NCI-H2081 treated with DMSO at 0.1 percent for 48 hours (cell line): Measurements from ENCODE around the gene SFXN1.

Experiments
- DNase-seq: peaks from one replicate; lab custom pipeline; 2025; lab: John Stamatoyannopoulos, UW

Gene SFXN1

DNA sequence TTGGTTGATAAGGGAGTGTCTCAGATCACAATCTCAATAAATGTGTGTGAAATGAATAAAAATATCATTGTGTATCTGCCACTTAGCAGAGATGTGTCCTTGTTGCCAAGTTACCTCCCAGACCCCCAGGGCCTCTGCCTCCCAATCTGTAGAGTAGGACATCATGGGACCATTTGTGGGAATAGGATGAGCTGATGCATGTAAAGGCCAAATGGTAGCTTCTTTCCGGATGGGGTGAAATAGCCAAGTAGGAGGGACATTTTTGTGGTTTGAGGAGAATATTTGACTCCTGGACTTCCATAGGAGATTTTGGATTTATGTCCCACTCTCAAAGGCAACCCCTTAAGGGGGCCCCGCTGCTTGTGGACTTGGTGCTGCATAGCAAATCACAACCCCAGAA lies 96.9 kb downstream of the SFXN1 start:
- DNase-seq, result no peak

DNA sequence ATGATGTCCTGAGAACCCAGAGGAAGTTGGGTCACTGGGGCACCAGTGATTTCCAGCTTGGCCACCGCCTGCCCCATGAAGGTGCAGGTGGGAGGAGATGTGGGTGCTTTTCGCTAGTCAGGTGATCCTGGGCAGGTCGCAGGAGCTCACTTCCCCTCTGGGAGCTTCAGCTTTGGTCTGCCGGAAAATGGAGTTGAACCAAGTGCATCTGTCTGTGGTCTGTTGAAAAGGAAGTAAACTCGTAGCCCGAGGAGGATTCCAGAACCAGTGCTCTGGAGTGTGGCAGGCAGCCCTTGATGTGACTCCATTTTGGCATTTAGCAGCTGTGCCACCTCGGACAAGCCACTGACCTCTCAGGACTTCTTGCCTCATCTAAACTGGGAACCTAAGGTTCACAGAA lies 97.7 kb downstream of the SFXN1 start:
- no peak for DNase-seq

DNA sequence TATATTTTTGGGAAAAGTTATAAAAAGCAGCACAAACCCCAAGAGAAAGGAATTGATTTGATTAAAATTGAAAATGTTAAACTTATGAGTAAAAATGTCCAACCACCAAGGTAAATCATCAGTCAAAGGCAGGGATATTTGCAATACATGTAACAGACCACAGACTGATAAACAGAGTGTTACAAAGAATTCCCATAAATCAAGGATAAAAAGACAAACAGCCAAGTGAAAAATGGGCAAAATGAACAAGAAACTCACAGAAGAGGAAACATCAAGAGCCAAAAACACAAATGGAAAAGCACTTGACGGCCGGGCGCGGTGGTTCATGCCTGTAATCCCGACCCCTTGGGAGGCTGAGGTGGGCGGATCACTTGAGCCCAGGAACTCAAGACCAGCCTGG lies 98.2 kb downstream of the SFXN1 start:
- no peak for DNase-seq
